Spleen (tissue), 11 donors: ENCODE measurements around the gene ABLIM3. TPM values are rescaled to one million over a fixed set of nuclear protein-coding genes. Genes with fewer than 3 reads are reported as not detected.

ENCODE experiments used
- DNase-seq: peaks from one replicate; pipeline ENCODE4 v3.0.0-alpha.2; 2020
- H3K27ac ChIP-seq, 8 donors: fragments of 200-600 bp; sonication (generic) in 7 of 8; 1 replicate in 4 of 8; 2 replicates in 4 of 8; pipeline versions ENCODE4 v1.5.0 to v1.8.0; 2016 to 2021; ENCODE audit warnings: inconsistent platforms in 4 of 8, mild to moderate bottlenecking in 4 of 8, moderate library complexity in 1 of 8
- H3K27me3 ChIP-seq, 7 donors: fragments of 200-600 bp; sonication (generic) in 6 of 7; replicated peaks in 1 of 7; 1 replicate in 4 of 7; 2 replicates in 3 of 7; pipeline versions ENCODE4 v1.5.0 to v1.8.0; 2016 to 2021; ENCODE audit warnings: inconsistent platforms in 3 of 7, mild to moderate bottlenecking in 1 of 7
- H3K36me3 ChIP-seq, 6 donors: fragments of 200-600 bp; sonication (generic) in 5 of 6; 1 replicate in 4 of 6; 2 replicates in 2 of 6; pipeline versions ENCODE4 v1.5.0 to v1.8.0; 2016 to 2021; ENCODE audit warnings: inconsistent platforms in 2 of 6
- H3K4me1 ChIP-seq, 6 donors: fragments of 200-600 bp; sonication (generic) in 5 of 6; 1 replicate in 3 of 6; 2 replicates in 3 of 6; pipeline versions ENCODE4 v1.5.0 to v1.8.0; 2016 to 2021; ENCODE audit warnings: inconsistent platforms in 3 of 6
- H3K4me3 ChIP-seq, 8 donors: fragments of 200-600 bp; sonication (generic) in 7 of 8; 1 replicate in 4 of 8; 2 replicates in 4 of 8; pipeline versions ENCODE4 v1.5.0 to v1.8.0; 2016 to 2021; ENCODE audit warnings: inconsistent platforms in 4 of 8, mild to moderate bottlenecking in 4 of 8, moderate library complexity in 2 of 8
- H3K9me3 ChIP-seq, 8 donors: fragments of 200-600 bp; sonication (generic) in 7 of 8; 1 replicate in 4 of 8; 2 replicates in 4 of 8; pipeline versions ENCODE4 v1.5.0 to v1.8.0; 2016 to 2021; ENCODE audit warnings: inconsistent platforms in 4 of 8
- CTCF ChIP-seq, 11 experiments: fragments of 200-600 bp in 7 of 11; fragments of 450-650 bp in 4 of 11; sonication (generic) in 4 of 11; IDR thresholded peaks in 8 of 11; conservative IDR thresholded peaks in 3 of 11; 1 replicate in 7 of 11; 2 replicates in 4 of 11; pipeline versions ENCODE4 v1.4.0 to v1.8.0; 2016 to 2021; ENCODE audit warnings: antibody characterized with exemption in 11 of 11, inconsistent platforms in 4 of 11, mild to moderate bottlenecking in 1 of 11
- POLR2A ChIP-seq, 3 donors: fragments of 450-650 bp; IDR thresholded peaks; one replicate each; pipeline ENCODE4 v1.5.1; 2017; ENCODE audit warnings: antibody characterized with exemption in 3 of 3, mild to moderate bottlenecking in 1 of 3
- POLR2AphosphoS5 ChIP-seq, 3 donors: sonication (generic); formaldehyde crosslinking; IDR thresholded peaks; one replicate each; pipeline ENCODE4 v1.5.1; 2017; ENCODE audit warnings: antibody characterized with exemption in 3 of 3
- WGBS, 5 donors: extraction: QIAGEN DNeasy Blood & Tissue Kit in 3 of 5; methylation state at CpG; one replicate each; pipeline versions ENCODE4 v1.1.5 to v1.1.7; 2013 to 2018; 5-methylcytosine and 5-hydroxymethylcytosine counted together
- intact Hi-C: fragments of 100-400 bp; cut with DNase I; formaldehyde crosslinking; loops from one replicate; pipeline ENCODE4 v1.15.0; 2023; ENCODE audit warnings: low total_unique reads
- polyA plus RNA-seq, 3 donors: library from polyadenylated mRNA; stranded (reverse); fragments of 200-250 nt; gene quantifications; one replicate each; pipeline ENCODE4 v1.2.1, GENCODE V29; 2013
- total RNA-seq, 7 donors: library from RNA; depleted of rRNA in 3 of 7; stranded (reverse); fragments of >200 nt in 3 of 7; fragmentation: NEBNext Ultra II Directional in 4 of 7; extraction: Animal tissue kit (Norgen Biotek cat#: 25700) in 4 of 7; gene quantifications; one replicate each; pipeline versions ENCODE4 v1.1.0 to v1.2.1, GENCODE V29; 2016 to 2021
- donor health status: healthy with polysubstance abuse.
- donor health status: DM: no; HTN: no; CAD: no; lungs with moderate emphysema.
- donor health status: DM: no; HTN: no; CAD: no.
- donor health status: Bipolar disorder and iron deficiency.
- donor health status: healthy.
- donor health status: DM: no; HTN: no; CAD: no.
- donor health status: DM: yes; HTN: yes; CAD: no.

ABLIM3 gene
- total and polyA plus RNA-seq, 10 donors, result 3.3 to 32.9 (median 13.6) TPM

GRCh38 chr5:149309354-149309753 lies 168.1 kb downstream of the ABLIM3 start:
- no peaks in the 10 kb centered on the region for H3K27me3 ChIP-seq
- peaks cover 0 to 5% (median 0%) of the 10 kb centered on the region in 6 donors for H3K36me3 ChIP-seq
- TF ChIP-seq CTCF (IDR thresholded peaks at IDR 0.05 in 8 of 11, conservative IDR thresholded peaks at IDR 0.05 in 3 of 11), result no peak
- no peak for TF ChIP-seq POLR2A (IDR thresholded peaks at IDR 0.05)
- TF ChIP-seq POLR2AphosphoS5 (IDR thresholded peaks at IDR 0.05), result no peak
- H3K4me3 ChIP-seq, result no peak overlapping the region
- H3K27ac ChIP-seq, result no peak overlapping the region
- intact Hi-C loops, result no loop called here
- peaks cover 0 to 26% (median 8%) of the 10 kb centered on the region in 6 donors for H3K4me1 ChIP-seq
- no peaks in the 10 kb centered on the region for H3K9me3 ChIP-seq
- WGBS, 5 donors, result 70 to 79% (median 76%) methylated on average over 6 of the region's 6 CpGs
- no peak for DNase-seq

Other genes starting within 250 kb of the ABLIM3 start
- 1 to 10 TPM in 6 of 7 donors, under 1 TPM in 1; 0.63 to 2.8 (median 1.6) TPM for gene SH3TC2, start 78.4 kb upstream of the ABLIM3 start, total RNA-seq
- gene SH3TC2, start 78.4 kb upstream of the ABLIM3 start, polyA plus RNA-seq, result under 1 TPM; 0.02 to 0.38 (median 0.03) TPM
- gene AFAP1L1, start 130.4 kb downstream of the ABLIM3 start, total RNA-seq, result 10 to 100 TPM in 6 of 7 donors, 1 to 10 TPM in 1; 9.0 to 21.8 (median 15.4) TPM
- gene AFAP1L1, start 130.4 kb downstream of the ABLIM3 start, polyA plus RNA-seq, result 1 to 10 TPM; 1.7 to 6.0 (median 4.8) TPM
- gene GRPEL2, start 204.0 kb downstream of the ABLIM3 start, total RNA-seq, result 10 to 100 TPM in 4 of 7 donors, 1 to 10 TPM in 3; 7.7 to 17.7 (median 11.2) TPM
- 1 to 10 TPM; 4.6 to 5.9 (median 5.3) TPM for gene GRPEL2, start 204.0 kb downstream of the ABLIM3 start, polyA plus RNA-seq
- gene PCYOX1L, start 216.6 kb downstream of the ABLIM3 start, total RNA-seq, result 10 to 100 TPM in 1 of 7 donors, 1 to 10 TPM in 6; 5.4 to 13.0 (median 7.8) TPM
- gene PCYOX1L, start 216.6 kb downstream of the ABLIM3 start, polyA plus RNA-seq, result 10 to 100 TPM in 1 of 3 donors, 1 to 10 TPM in 2; 6.8 to 11.7 (median 8.1) TPM
- gene IL17B, start 237.8 kb downstream of the ABLIM3 start, total RNA-seq, result 1 to 10 TPM in 2 of 7 donors, under 1 TPM in 1, not detected in 4; 0.57 to 1.4 (median 1.1) TPM
- under 1 TPM; 0.30 to 0.62 (median 0.38) TPM for gene IL17B, start 237.8 kb downstream of the ABLIM3 start, polyA plus RNA-seq